Activated T-helper 1 cell treated with anti-CD3 and anti-CD28 coated beads, Interleukin-12 subunit alpha, Interleukin-12 subunit beta, Interleukin-2, Interleukin-4 antibody, amounts not matched to agents 30 ng/mL and 10 ng/mL and 1 ng/mL, durations not matched to agents 14 hours and 24 hours and 36 hours (primary cell): ENCODE results near the gene GRIA4. TPM values are rescaled to one million over a fixed set of nuclear protein-coding genes. Genes with fewer than 3 reads are reported as not detected.

Experiments
- DNase-seq: peaks from one replicate; pipeline ENCODE4 v3.0.0; 2021; ENCODE audit warnings: low spot score
- H3K27ac Mint-ChIP-seq: one replicate; pipeline ENCODE4 v1.8.0; 2021; ENCODE audit warnings: mild to moderate bottlenecking, mixed read lengths
- H3K27me3 Mint-ChIP-seq: one replicate; pipeline ENCODE4 v1.8.0; 2022; ENCODE audit warnings: mild to moderate bottlenecking, moderate library complexity, mixed read lengths; ENCODE audit not compliant: insufficient read depth
- H3K36me3 Mint-ChIP-seq: one replicate; pipeline ENCODE4 v1.8.0; 2021; ENCODE audit warnings: low read depth, mixed read lengths
- H3K4me1 Mint-ChIP-seq: one replicate; pipeline ENCODE4 v1.8.0; 2021; ENCODE audit warnings: low read depth, mixed read lengths
- H3K4me3 Mint-ChIP-seq: one replicate; pipeline ENCODE4 v1.8.0; 2021; ENCODE audit warnings: mild to moderate bottlenecking, moderate library complexity, mixed read lengths
- H3K9me3 Mint-ChIP-seq: one replicate; pipeline ENCODE4 v1.8.0; 2021; ENCODE audit warnings: mixed read lengths
- intact Hi-C: fragments of 100-400 bp; cut with micrococcal nuclease; formaldehyde crosslinking; loops from one replicate; pipeline ENCODE4 v1.15.1; 2024
- total RNA-seq: library from RNA; stranded (reverse); gene quantifications from 2 replicates; pipeline ENCODE4 v1.2.3, GENCODE V29; 2022

The GRIA4 gene
- total RNA-seq, 1 donor from 2014 or later = not detected

DNA sequence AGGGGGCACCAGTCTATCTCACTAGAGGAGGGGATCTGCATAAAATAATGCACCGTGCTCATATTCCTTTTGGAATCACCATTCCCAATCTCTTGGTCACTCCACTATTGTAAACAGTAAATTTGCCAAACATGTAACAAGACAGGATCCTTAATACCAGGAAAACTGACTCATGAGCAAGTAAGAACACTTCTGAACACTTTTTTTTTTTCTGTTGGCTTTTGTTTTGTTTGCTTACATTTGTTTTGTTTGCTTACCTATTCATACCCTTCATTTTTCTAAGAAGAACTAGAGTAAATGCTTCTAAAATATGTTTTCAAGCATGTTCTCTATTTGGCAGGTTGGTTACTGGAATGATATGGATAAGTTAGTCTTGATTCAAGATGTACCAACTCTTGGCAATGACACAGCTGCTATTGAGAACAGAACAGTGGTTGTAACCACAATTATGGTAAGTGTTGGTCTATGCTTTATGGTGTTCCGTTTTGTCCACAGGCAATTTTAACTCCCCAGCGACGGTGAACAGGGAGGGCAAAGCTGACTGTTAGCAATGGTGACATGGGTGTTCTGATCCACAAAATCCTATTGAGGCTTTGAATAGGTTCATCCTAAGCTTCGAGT lies 300.3 kb downstream of the GRIA4 start:
- Mint-ChIP-seq H3K27me3 (no peaks in the 10 kb centered on the region), H3K9me3 (no peaks in the 10 kb centered on the region), H3K36me3 (no peaks in the 10 kb centered on the region), H3K4me3 (no peak overlapping the region), H3K27ac (no peak overlapping the region), H3K4me1 (no peaks in the 10 kb centered on the region)
- no peak for DNase-seq
- intact Hi-C loops = no loop called here

DNA sequence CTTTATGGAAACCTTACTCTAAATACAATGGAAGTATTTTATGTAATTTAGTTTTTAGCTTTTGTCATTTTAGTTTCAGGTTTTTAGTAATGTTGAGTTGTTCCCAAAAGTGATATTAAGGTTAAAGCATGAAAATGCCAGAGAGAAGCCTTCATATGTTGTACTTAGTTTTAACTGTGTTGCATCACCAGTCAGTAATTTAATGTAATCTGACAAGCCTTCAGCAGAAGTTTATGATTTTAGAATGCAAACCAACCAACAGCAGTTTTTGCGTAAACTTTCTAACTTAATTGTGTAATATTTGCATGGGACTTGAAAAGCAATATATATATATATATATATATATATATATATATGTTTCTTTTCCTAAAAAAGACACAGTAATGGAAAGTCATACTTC lies 301.6 kb downstream of the GRIA4 start:
- Mint-ChIP-seq H3K4me3 (no peak overlapping the region), H3K4me1 (no peaks in the 10 kb centered on the region), H3K9me3 (no peaks in the 10 kb centered on the region), H3K36me3 (no peaks in the 10 kb centered on the region), H3K27me3 (no peaks in the 10 kb centered on the region), H3K27ac (no peak overlapping the region)
- intact Hi-C loops = no loop called here
- no peak for DNase-seq

DNA sequence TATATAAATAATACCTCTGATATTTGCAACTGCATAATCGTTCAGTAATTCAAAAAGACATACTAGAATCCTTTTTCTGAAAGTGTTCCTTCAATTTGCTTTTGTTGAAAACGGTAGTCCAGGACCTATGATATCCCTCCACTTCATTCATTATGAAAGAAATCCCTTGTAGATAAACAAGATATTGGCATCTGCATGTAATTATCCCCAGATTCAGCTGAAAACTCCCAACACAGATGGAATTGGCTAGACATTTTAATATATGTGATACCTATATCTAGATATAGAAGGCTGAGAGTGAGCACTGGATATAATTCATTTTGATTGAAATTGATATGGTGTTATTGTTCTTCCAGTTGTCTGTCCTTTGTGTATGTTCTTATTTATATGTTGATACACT lies 302.8 kb downstream of the GRIA4 start:
- H3K4me3 Mint-ChIP-seq = no peak overlapping the region
- intact Hi-C loops = no loop called here
- no peak for DNase-seq
- H3K4me1 Mint-ChIP-seq = no peaks in the 10 kb centered on the region
- no peaks in the 10 kb centered on the region for H3K9me3 Mint-ChIP-seq
- peaks cover 1% of the 10 kb centered on the region for H3K27me3 Mint-ChIP-seq
- H3K36me3 Mint-ChIP-seq = no peaks in the 10 kb centered on the region
- no peak overlapping the region for H3K27ac Mint-ChIP-seq

DNA sequence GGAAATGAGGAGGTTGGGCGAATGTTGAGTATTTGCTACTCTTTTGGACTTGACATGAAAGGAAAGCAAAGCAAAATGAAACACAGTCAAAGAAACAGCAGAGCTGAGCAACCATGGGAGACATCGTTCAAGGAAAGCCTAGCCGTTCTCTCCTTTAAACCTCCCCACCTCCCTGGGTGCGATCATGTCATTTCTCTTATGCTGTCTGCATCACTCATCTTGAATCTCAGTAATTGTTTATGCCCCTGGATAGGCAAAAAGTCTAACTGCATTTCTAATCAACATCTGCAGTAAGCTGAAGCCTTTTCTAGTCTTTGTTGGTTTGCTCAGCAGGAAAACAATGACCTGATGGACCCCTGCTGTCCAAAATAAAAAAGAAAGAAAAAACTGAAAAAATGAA lies 305.1 kb downstream of the GRIA4 start:
- Mint-ChIP-seq H3K27ac (no peak overlapping the region), H3K9me3 (no peaks in the 10 kb centered on the region), H3K4me3 (no peak overlapping the region), H3K36me3 (no peaks in the 10 kb centered on the region), H3K27me3 (peaks cover 1% of the 10 kb centered on the region), H3K4me1 (no peaks in the 10 kb centered on the region)
- intact Hi-C loops = no loop called here
- no peak for DNase-seq

DNA sequence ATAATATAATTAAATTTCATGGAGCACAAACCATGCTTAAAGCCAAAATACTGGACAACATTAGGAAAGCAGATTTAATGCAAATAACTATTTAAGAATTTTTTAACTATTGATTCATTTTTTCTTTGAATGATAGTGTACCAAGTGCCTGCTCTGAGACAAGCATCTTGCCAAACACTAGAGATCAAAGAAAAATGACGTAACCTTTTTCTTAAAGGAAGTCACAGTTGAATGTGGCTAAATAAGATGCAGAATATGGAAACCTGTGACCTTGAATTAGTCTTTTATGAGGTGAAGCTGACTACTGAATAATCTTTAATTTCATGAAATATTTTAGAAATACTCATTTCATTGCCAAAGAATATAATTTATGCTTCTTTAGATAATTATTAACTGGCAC lies 308.2 kb downstream of the GRIA4 start:
- peaks cover 1% of the 10 kb centered on the region for H3K27me3 Mint-ChIP-seq
- H3K27ac Mint-ChIP-seq = no peak overlapping the region
- H3K4me1 Mint-ChIP-seq = no peaks in the 10 kb centered on the region
- H3K4me3 Mint-ChIP-seq = no peak overlapping the region
- no peaks in the 10 kb centered on the region for H3K9me3 Mint-ChIP-seq
- intact Hi-C loops = no loop called here
- DNase-seq = no peak
- H3K36me3 Mint-ChIP-seq = no peaks in the 10 kb centered on the region

DNA sequence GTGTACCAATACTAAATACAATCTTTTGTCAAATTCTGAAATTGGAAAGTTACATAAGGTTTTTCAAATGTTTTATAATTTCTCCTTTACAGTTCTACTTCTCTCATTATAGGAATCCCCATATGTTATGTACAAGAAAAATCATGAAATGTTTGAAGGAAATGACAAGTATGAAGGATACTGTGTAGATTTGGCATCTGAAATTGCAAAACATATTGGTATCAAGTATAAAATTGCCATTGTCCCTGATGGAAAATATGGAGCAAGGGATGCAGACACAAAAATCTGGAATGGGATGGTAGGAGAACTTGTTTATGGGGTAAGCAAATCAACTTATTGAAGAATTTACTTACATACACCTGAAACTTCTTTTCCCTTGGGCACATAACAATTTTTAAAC lies 308.7 kb downstream of the GRIA4 start:
- no peaks in the 10 kb centered on the region for H3K9me3 Mint-ChIP-seq
- H3K27ac Mint-ChIP-seq = no peak overlapping the region
- no peaks in the 10 kb centered on the region for H3K4me1 Mint-ChIP-seq
- H3K4me3 Mint-ChIP-seq = no peak overlapping the region
- DNase-seq = no peak
- peaks cover 1% of the 10 kb centered on the region for H3K27me3 Mint-ChIP-seq
- intact Hi-C loops = no loop called here
- H3K36me3 Mint-ChIP-seq = no peaks in the 10 kb centered on the region

DNA sequence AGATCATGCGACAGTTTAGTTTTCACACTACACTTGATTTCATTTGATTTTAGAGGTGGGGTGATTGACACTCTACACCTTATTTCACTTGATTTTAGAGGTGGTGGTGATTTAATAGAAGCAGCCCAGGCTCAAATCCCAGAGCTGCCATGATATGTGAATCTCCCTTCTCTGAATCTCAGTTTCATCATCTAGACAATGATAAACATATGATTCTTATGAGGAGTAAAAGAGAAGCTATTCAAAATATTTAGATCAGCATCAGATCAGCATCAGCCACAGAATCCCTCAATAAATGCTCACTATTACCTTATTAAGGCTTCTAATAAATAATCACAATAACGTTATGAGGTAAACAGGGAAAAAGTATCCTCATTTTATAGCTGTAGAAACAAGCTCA lies 313.4 kb downstream of the GRIA4 start:
- Mint-ChIP-seq H3K4me3 (no peak overlapping the region), H3K27me3 (no peaks in the 10 kb centered on the region), H3K27ac (no peak overlapping the region), H3K4me1 (no peaks in the 10 kb centered on the region), H3K9me3 (no peaks in the 10 kb centered on the region), H3K36me3 (no peaks in the 10 kb centered on the region)
- intact Hi-C loops = no loop called here
- DNase-seq = no peak

DNA sequence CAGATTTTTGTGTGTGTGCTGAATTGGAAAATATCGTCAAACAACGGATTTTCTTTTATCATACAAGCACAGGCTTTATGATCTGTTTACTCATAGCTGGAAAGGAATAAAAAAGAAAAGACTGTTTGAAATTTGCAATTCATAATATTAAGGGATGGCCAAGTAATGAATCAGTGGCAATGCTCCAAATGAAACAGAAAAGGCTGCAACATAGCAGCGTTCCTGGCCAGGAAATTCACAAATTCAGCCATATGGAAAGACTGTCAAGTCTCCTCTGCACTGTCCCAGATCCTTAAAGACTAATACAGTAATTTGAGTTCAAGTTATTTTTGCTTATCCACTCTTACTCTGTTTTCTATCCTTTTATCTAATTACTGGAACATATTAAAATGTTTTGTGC lies 313.9 kb downstream of the GRIA4 start:
- Mint-ChIP-seq H3K27me3 (no peaks in the 10 kb centered on the region), H3K9me3 (no peaks in the 10 kb centered on the region), H3K27ac (no peak overlapping the region), H3K4me1 (no peaks in the 10 kb centered on the region), H3K36me3 (no peaks in the 10 kb centered on the region), H3K4me3 (no peak overlapping the region)
- intact Hi-C loops = no loop called here
- DNase-seq = no peak

DNA sequence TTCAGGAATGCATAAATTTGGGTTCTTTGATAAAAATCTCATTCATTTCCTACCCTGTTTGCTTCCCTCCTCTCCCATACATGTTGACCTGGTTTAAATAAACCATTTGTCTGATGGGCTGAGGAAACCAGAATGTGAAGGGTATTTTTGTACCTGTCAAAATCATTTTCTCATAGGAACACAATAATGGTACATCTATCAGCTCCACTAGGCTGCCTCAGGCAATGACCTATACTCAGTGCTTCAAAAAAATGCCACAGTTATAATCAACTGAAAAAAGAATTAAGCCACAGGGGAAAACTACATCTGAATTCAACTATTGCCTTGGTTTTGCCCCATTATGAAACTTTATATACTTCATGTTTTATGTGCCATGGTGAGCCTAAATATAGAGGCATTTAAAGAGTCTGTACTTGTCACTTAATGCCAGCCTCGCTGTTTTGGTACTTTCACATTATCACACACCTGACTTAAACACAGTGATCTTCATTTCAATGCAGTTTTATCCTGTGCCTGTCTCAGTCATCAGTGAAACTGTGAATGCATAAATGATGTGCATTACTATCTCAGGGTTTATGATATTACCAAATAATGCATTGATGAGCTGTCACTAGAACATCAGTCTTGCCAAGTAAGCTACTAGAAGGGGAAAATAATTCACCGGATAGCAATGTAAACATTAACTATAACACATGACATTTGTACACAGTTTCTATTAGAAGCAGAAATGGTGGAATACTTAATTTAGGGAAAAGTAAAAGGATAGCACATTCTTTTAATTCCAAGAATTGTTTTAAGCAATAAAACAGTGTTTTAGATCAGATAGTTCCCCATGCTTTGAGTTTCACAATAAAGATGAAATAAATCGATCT lies 319.4 kb downstream of the GRIA4 start:
- H3K9me3 Mint-ChIP-seq = no peaks in the 10 kb centered on the region
- H3K4me3 Mint-ChIP-seq = no peak overlapping the region
- no peaks in the 10 kb centered on the region for H3K27me3 Mint-ChIP-seq
- H3K36me3 Mint-ChIP-seq = no peaks in the 10 kb centered on the region
- intact Hi-C loops = no loop called here
- H3K4me1 Mint-ChIP-seq = no peaks in the 10 kb centered on the region
- H3K27ac Mint-ChIP-seq = no peak overlapping the region
- no peak for DNase-seq

DNA sequence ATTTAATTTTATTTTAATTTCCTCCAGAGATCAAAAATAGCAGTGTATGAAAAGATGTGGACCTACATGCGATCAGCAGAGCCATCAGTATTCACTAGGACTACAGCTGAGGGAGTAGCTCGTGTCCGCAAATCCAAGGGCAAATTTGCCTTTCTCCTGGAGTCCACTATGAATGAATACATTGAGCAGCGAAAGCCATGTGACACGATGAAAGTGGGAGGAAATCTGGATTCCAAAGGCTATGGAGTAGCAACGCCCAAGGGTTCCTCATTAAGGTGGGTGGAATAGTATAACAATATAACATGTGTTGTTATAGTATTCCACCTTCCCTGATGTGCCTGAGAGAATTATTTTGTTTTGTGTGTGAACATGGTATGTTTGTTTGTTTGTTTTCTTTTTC lies 323.8 kb downstream of the GRIA4 start:
- no peaks in the 10 kb centered on the region for H3K9me3 Mint-ChIP-seq
- DNase-seq = no peak
- intact Hi-C loops = no loop called here

DNA sequence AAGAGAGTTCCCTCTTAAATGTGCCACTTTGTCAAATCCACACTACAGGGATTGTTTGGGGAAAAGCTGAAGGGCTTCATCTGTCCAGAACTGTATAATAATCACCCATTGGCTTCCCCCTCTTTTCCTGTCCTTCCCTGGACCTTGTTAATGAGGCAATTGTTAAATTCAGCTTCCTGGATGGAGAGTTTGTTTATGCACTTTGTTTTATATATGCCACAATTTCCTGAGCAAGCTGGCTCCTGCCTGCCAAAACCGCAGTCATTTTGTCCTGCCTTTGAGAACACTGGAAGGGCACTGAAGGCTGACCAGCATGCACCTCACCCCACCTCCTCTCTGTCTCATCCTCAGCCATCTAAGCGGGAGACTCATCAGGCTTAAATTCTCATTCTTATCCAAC lies 325.9 kb downstream of the GRIA4 start:
- Mint-ChIP-seq H3K9me3 (no peaks in the 10 kb centered on the region), H3K36me3 (no peaks in the 10 kb centered on the region), H3K27ac (no peak overlapping the region), H3K27me3 (no peaks in the 10 kb centered on the region), H3K4me1 (no peaks in the 10 kb centered on the region), H3K4me3 (no peak overlapping the region)
- DNase-seq = no peak
- intact Hi-C loops = no loop called here

More for the DNA sequence above, 323.8 kb downstream of the GRIA4 start:
- H3K36me3 Mint-ChIP-seq = no peaks in the 10 kb centered on the region
- H3K4me1 Mint-ChIP-seq = no peaks in the 10 kb centered on the region
- H3K4me3 Mint-ChIP-seq = no peak overlapping the region
- H3K27ac Mint-ChIP-seq = no peak overlapping the region
- no peaks in the 10 kb centered on the region for H3K27me3 Mint-ChIP-seq

DNA sequence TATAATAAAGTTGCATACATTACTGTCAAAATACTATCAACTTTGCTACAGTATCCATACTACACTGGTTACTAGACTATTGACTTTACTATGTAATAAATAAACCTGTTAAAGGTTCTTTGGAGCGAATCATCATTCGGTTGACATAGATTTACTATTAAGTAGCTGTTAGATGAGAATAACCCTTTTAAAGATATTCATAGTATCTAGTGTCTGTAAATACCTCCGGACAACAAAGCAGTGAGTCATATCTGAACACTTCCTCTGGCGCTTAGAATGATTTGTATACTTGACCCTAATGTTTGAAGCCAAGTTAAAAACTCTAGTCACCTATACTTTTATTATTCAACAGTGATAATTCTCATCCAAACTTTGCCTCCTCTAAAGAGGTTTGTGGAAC lies 327.5 kb downstream of the GRIA4 start:
- Mint-ChIP-seq H3K4me1 (no peaks in the 10 kb centered on the region), H3K27ac (no peak overlapping the region), H3K27me3 (no peaks in the 10 kb centered on the region), H3K36me3 (no peaks in the 10 kb centered on the region), H3K9me3 (no peaks in the 10 kb centered on the region), H3K4me3 (no peak overlapping the region)
- DNase-seq = no peak
- intact Hi-C loops = no loop called here

DNA sequence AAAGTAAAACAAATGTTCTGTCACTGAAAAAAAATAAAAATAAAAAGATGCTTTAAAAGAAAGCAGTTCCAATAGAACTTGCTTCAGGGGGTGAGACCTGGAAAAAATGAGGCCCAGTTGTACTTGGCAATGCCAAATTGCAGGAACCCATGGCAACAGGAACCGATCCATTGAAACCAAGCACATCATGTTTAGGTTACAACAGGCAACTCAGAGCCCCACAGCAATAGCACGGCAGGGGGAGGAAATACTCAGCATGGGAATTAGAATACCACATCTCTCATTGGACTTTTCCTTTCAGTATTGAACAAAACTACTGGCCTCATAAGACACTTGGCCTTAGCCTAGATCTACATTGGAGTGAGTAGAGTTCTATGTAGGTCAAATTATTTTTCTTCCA lies 327.9 kb downstream of the GRIA4 start:
- intact Hi-C loops = no loop called here
- no peaks in the 10 kb centered on the region for H3K27me3 Mint-ChIP-seq
- no peaks in the 10 kb centered on the region for H3K4me1 Mint-ChIP-seq

More for the DNA sequence above, 327.9 kb downstream of the GRIA4 start:
- Mint-ChIP-seq H3K27ac (no peak overlapping the region), H3K4me3 (no peak overlapping the region), H3K36me3 (no peaks in the 10 kb centered on the region), H3K9me3 (no peaks in the 10 kb centered on the region)
- DNase-seq = no peak
